Esophagus muscularis mucosa (tissue), 3 donors: ENCODE data around the gene ANKRD62.

Source experiments
- POLR2A ChIP-seq: fragments of 450-650 bp; IDR thresholded peaks from one replicate; pipeline ENCODE4 v1.6.1; 2017; ENCODE audit warnings: antibody characterized with exemption, moderate library complexity, mild to moderate bottlenecking, low read depth
- POLR2AphosphoS5 ChIP-seq, 2 donors: sonication (generic); formaldehyde crosslinking; IDR thresholded peaks; one replicate each; pipeline ENCODE4 v1.6.1; 2017; ENCODE audit warnings: antibody characterized with exemption in 2 of 2
- TF ChIP-seq, protein P1 (sequence below), 3 experiments: fragments of 200-600 bp in 2 of 3; fragments of 450-650 bp in 1 of 3; sonication (generic) in 2 of 3; IDR thresholded peaks; one replicate each; pipeline ENCODE4 v1.5.1; 2017 to 2019; ENCODE audit warnings: antibody characterized with exemption in 3 of 3, mild to moderate bottlenecking in 2 of 3, moderate library complexity in 1 of 3

GRCh38 chr18:12086249-12086648 lies 7.4 kb upstream of the ANKRD62 start:
- TF ChIP-seq, protein P1, sequence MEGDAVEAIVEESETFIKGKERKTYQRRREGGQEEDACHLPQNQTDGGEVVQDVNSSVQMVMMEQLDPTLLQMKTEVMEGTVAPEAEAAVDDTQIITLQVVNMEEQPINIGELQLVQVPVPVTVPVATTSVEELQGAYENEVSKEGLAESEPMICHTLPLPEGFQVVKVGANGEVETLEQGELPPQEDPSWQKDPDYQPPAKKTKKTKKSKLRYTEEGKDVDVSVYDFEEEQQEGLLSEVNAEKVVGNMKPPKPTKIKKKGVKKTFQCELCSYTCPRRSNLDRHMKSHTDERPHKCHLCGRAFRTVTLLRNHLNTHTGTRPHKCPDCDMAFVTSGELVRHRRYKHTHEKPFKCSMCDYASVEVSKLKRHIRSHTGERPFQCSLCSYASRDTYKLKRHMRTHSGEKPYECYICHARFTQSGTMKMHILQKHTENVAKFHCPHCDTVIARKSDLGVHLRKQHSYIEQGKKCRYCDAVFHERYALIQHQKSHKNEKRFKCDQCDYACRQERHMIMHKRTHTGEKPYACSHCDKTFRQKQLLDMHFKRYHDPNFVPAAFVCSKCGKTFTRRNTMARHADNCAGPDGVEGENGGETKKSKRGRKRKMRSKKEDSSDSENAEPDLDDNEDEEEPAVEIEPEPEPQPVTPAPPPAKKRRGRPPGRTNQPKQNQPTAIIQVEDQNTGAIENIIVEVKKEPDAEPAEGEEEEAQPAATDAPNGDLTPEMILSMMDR (IDR thresholded peaks at IDR 0.05), result no peak
- TF ChIP-seq POLR2A (no peak), POLR2AphosphoS5 (IDR thresholded peaks at IDR 0.05) (no peak)
